ENCODE data around the gene MC2R.

MC2R gene

GRCh38 chr18:13915391-13915790, at the start of gene MC2R:
TSS of gene MC2R (minus strand) at chr18:13915536. CDS start at chr18:13885518, 30,018 bp downstream.
- TF ChIP-seq, protein P1, sequence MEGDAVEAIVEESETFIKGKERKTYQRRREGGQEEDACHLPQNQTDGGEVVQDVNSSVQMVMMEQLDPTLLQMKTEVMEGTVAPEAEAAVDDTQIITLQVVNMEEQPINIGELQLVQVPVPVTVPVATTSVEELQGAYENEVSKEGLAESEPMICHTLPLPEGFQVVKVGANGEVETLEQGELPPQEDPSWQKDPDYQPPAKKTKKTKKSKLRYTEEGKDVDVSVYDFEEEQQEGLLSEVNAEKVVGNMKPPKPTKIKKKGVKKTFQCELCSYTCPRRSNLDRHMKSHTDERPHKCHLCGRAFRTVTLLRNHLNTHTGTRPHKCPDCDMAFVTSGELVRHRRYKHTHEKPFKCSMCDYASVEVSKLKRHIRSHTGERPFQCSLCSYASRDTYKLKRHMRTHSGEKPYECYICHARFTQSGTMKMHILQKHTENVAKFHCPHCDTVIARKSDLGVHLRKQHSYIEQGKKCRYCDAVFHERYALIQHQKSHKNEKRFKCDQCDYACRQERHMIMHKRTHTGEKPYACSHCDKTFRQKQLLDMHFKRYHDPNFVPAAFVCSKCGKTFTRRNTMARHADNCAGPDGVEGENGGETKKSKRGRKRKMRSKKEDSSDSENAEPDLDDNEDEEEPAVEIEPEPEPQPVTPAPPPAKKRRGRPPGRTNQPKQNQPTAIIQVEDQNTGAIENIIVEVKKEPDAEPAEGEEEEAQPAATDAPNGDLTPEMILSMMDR (IDR thresholded peaks at IDR 0.05): no peak

DNA sequence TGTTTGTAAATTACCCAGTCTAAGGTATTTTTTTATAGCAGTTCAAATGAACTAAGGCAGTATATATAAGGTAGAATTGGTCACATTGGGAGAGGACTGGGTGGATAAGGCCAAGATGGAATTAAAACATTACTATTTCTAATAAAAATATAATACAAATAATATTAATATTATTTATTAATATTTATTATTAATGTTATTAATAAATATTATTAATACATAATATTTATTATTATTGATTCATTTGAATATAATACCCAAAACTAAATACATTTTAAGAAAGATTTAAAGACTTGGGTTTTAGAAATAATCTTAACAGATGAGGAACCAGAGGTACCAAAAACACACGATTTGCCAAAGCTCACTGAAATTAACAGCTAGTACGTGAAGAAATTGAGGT, 30.5 kb upstream of the MC2R start:
- TF ChIP-seq, protein P1 (IDR thresholded peaks at IDR 0.05): no peak

DNA sequence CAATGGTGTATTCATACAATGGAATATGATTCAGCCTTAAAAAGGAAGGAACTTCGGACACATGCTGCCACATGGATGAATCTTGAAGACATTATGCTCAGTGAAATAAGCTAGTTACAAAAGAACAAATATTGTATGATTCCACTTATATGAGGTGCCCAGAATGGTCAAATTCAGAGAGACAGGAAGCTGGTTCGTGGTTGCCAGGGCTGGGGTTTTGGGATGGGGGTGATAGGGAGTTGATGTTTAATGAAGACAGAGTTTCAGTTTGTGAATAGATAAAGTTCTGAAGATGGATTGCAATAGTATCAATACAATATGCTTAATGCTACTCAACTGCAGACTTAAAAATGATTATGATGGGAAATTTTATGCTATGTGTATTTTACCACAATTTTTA, 28.0 kb upstream of the MC2R start:
- TF ChIP-seq, protein P1 (IDR thresholded peaks at IDR 0.05): no peak

DNA sequence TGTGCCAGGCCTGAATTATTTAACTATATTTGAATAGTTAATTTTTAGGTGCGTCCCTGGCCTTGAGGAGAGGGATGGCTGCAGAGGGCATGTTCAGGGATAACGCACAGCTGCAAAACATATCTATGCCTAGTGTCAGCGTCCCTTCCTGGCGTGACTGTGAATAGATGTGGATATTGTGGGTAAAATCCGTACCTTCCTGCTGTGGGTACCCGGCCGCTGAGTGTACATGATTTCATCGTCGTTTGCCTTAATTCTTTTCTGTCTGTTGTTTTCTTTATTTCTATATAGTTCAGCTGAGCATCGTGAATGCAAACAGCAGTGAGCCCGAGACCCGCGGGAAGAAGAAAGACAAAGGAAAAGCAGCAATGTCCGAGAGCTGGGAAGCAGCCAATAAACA, 25.0 kb upstream of the MC2R start:
- TF ChIP-seq, protein P1 (IDR thresholded peaks at IDR 0.05): no peak

- TF ChIP-seq, protein P1 (IDR thresholded peaks at IDR 0.05): no peak
Observed at GRCh38 chr18:13934676-13935075, 19.3 kb upstream of the MC2R start.

- TF ChIP-seq, protein P1 (IDR thresholded peaks at IDR 0.05): no peak
Observed at GRCh38 chr18:13934058-13934457, 18.7 kb upstream of the MC2R start.

DNA sequence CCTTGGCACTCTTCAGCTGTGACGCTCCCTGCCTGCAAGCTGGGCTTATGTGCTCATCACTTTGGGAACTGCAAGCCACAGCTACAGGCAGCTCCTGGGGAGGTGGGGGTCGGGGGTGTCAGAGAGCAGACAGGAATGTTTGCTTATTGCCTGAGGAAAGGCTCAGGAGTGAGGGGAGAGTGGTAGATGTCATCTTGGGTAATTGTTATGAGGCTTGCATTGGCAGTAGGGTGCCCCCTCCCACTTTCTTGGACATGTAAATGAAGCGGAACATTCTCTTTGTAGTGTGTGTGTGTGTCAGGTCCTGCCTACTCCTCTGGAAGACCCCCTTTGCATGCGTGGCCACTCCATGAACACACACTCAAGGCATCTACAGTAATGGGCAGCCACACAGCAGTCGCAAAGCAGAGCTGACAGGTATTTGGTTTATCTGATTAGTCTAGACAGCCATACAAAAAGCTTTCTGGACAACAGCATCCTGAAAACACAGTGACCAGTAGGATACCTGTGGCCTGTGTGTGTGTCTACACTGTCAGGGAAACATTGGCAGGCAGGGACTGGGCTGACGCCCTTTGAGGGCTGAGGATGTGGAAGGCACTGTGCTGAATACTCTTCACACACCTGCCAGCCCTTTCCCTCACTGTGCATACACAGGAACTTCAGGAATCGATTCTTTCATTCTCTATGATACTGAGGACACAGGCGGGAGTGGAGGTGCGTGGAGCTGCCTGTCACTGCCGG, 17.1 kb upstream of the MC2R start:
- TF ChIP-seq, protein P1 (IDR thresholded peaks at IDR 0.05): no peak

GRCh38 chr18:13930964-13931363, 15.6 kb upstream of the MC2R start:
- TF ChIP-seq, protein P1 (IDR thresholded peaks at IDR 0.05): no peak

Data from LNCAP (cell line).